Activated T-helper 1 cell treated with Interleukin-2 at 50 U/mL for 16 hours (primary cell): Measurements from ENCODE around the gene NDUFA11.
"Not testable (repeated sequence)": the region's sequence is repeated elsewhere in the genome, so short reads cannot be mapped to it uniquely, and the experiment has no call there.

Source experiments
- DNase-seq: peaks from one replicate; pipeline ENCODE4 v3.0.0-alpha.2; 2020; ENCODE audit warnings: low read depth

NDUFA11 gene

GRCh38 chr19:5889288-5889971 lies 14.2 kb downstream of the NDUFA11 start:
- no peak for DNase-seq

GRCh38 chr19:5884065-5884811 lies 19.4 kb downstream of the NDUFA11 start:
- not testable (repeated sequence) for DNase-seq

GRCh38 chr19:5883157-5883873 lies 20.3 kb downstream of the NDUFA11 start:
- DNase-seq: not testable (repeated sequence)

GRCh38 chr19:5882421-5882968 lies 21.1 kb downstream of the NDUFA11 start:
- no peak for DNase-seq

DNA sequence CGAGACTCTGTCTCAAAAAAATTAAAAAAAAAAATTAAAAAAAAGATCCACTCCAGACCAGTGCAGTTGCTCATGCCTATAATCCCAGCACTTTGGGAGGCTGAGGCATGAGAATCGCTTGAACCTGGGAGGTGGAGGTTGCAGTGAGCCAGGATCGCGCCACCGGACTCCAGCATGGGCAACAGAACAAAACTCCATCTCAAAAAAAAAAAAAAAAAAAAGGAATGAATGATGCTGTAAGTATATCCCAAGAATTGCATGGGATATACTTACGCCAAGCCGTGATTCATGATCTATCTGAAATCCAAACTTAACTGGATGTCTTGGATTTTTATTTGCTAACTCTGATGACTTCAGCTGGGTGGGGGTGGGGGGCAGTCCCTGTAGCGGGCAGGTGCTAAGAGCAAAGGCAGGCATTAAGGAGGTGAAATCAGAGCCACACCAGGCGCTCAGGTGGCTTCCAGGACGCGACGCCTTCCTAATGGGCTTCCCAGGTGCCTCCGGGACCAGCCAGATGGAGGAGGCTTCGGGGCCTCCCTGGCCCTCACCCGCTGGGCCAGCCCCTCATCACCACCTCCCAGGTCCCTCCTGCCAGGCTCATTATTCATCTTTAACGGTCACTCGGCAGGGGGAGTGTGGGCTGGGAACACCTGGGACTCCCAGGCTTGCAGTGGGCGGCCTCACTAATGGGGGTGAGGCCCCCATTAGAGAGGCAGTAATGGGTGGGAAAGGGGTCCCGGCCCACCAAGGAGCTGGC lies 21.9 kb downstream of the NDUFA11 start:
- DNase-seq: no peak

- no peak for DNase-seq
These were observed 22.9 kb downstream of the NDUFA11 start for GRCh38 chr19:5880604-5881078.

DNA sequence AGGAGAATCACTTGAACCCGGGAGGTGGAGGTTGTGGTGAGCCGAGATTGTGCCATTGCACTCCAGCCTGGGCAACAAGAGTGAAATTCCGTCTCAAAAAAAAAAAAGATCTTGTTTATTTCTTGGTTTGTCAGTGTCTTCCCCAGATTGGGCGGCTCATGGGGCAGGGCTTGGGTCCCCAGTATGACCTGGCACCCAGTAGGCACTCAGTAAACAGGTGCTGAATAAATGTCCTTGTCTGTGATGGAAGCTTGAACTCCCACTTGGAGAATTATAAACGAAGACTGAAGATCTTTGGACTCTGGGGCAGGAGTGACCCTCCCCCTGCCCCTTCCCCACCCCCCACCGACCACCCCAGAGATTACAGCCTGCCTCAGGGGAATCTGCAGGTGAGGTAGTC lies 23.4 kb downstream of the NDUFA11 start:
- DNase-seq: no peak

GRCh38 chr19:5877882-5878281 lies 25.7 kb downstream of the NDUFA11 start:
- no peak for DNase-seq

- DNase-seq: no peak
These were observed 26.2 kb downstream of the NDUFA11 start for GRCh38 chr19:5877427-5877826.

DNA sequence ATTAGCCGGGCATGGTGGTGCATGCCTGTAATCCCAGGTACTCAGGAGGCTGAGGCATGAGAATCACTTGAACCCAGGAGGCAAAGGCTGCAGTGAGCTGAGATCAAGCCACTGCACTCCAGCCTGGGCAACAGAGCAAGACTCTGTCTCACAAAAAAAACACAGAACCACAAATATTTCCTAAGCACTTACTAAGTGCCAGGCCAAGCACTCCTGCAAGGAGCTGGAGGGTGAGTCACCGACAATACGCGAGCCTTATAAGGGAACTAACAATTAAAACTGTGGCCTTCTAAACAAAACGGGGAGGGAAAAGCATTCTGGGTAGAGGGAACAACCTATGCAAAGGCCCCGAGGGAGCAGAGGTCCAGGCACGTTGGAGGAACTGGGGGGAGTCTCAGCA lies 29.1 kb downstream of the NDUFA11 start:
- not testable (repeated sequence) for DNase-seq

DNA sequence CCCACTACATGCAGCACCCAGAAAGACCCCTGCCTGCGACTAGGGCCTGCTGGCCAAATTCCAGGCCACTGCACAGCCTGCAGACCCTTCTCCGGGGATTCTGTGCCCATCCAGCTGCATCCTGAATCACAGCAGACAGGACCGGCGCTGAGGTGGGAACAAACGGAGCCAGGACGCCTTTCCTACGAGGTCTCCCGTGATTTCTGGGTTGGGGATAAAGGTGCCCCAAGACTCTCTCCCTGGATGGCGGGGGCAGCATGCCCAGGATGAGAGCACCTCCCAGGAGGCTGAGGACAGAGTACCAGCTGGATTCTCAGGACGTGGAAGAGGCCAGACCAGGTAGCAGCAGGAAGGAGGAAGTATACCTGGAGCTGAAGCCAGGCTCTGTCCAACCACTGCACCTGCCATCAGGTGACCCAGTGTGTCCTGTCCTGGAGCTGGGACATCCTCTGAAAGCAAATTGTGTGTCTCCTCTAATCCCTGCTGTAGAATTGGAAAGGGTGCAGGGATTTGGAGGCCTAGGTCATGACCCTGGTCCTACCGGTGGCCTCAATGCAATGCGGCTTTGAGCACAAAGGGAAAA lies 29.9 kb downstream of the NDUFA11 start:
- DNase-seq: no peak

- DNase-seq: no peak
These were observed 32.6 kb downstream of the NDUFA11 start for GRCh38 chr19:5870986-5871394.

DNA sequence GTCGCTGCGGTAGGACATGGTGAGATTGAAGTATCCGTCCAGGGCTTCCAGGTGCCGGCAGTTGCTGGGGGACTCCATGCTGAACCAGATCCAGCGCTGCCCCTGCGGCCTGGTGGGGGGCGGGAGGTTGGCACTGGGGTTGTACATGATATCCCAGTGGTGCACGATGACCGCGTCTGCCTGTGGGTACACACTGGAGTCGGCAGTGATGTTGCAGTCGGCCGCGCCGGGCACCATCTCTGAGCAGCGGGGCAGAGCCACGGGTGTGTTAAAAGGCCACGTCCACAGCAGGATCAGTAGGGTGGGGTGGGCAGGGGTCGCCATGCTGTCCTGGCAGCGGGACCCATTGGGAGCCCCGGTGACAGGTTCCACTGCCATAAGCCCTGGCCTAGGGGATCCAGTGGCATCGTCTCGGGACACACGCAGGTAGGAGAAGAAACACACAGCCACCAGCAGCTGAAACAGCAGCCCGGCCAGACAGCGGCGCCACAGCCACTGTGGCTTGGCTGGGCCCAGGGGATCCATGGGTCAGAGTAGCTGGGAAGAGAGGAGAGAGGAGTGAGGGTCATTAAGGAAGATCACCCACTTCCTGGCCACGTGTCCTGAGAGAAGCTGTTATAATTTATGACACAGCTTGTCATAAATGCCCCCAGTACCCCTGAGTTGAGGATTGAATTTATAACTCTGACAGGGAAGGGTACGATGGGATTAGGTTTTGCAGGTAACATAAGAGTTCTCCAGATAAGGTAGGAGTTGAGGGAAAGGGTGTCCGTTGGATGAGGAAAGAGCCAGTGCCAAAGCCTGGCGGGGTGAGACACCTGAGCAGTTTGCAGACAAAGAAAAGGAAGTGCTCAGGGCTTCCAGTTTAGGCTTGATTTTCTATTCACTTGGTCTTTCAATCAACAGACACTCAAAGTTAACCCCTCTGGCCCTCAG lies 36.1 kb downstream of the NDUFA11 start:
- no peak for DNase-seq

DNA sequence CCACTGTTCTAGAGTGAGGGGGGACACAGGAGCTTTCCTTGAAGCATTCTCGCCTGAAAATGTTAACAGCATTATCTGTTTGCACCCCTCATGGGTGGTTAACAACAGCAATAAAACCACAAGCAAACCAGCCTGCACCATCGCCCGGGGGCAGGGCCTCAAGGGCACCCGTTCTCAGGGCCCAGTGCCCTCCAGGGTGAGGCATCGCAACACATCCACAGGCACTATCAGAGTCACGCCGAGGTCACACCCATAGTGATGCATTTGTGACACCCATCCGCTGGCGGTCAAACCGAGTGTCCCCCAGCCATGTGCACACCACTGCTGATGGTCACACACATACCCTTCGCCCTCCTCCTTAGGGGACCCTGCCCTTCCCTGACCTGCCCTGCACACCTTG lies 37.8 kb downstream of the NDUFA11 start:
- no peak for DNase-seq

GRCh38 chr19:5864725-5865486 lies 38.7 kb downstream of the NDUFA11 start:
- DNase-seq: no peak

DNA sequence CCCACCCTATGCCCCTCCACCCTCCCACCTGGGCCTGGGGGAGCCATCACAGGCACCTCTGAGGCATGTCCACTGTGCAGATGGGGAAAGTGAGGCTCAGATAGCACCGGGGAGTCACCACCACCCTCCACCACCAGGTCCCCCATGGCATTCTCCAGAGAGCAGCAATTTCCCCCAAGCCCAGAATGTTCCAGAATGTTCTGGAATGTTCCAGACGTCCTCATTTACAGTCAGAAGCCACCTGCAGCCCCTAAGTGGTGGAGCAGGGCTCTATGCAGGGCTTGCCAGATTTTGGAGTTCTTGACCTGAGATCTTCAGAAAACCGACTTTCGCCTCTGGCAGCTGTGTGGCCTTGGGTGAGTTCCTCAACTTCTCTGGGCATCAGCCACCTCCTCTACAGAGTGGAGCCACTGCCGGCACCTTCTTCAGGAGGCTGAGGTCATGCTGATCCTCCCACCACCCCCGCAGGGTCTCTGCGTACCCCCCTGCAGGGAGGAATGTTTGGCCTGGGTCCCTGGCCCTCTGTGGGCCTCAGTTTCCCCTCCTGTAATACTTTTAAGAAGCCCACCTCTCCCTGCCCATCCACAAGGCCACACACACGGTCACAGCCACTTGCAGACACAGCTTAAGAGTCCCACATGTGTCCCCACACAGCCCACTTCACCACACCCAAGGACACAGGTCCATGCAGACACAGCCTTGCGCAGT lies 39.4 kb downstream of the NDUFA11 start:
- DNase-seq: no peak

GRCh38 chr19:5863030-5863665 lies 40.4 kb downstream of the NDUFA11 start:
- DNase-seq: no peak
